ENCODE results near the gene NAA40. TPM values are rescaled to one million over a fixed set of nuclear protein-coding genes. Genes with fewer than 3 reads are reported as not detected.

The NAA40 gene
- total and polyA plus RNA-seq, 2 of the 13 experiments (the other 11 are each of a cell fraction or from before 2014, with no cell fraction given): 11.1 to 17.9 TPM

DNA sequence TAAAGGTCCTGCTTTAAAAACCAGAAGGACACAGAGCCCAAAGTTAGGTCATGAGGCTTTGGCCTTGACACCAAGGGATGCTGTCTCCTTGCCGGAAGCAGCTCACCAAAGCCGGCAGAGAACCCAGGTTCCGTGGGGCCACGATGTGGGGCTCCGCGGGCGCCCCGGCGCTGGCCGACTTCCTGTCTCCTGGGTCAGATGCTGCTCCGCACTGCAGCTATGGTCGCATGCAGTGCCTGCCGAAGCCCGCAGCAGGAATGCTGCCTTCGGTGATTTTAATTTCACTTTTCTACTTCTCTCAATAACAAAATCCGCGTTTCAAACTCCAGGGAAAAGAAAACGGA, 47.0 kb downstream of the NAA40 start:
- H3K4me3 ChIP-seq (replicated peaks in 1 of 3; ENCODE audit: insufficient read depth in 1 of 3, low read depth in 2 of 3, low read length in 3 of 3): peak overlapping the region; percentile 87 to 97 (median 95)
- no peaks in the 10 kb centered on the region for H4K20me1 ChIP-seq (ENCODE audit: insufficient read depth, low read length)
- in situ Hi-C loops (cut with HindIII; ENCODE audit: extremely low pct_ligation_motif_present, low pct_unique_long_range_greater_than_20kb): no loop called here
- peaks cover 19% of the 10 kb centered on the region for H3K4me1 ChIP-seq (ENCODE audit: insufficient read depth, low read length)
- TF ChIP-seq MAFK (conservative IDR thresholded peaks at IDR 0.05 in 1 of 2, IDR thresholded peaks at IDR 0.05 in 1 of 2; ENCODE audit: low read length in 2 of 2) (no peak), AGO1 (IDR thresholded peaks at IDR 0.05; ENCODE audit: low read depth, low read length, poor library complexity, severe bottlenecking) (peak; percentile 7), HNRNPLL (IDR thresholded peaks at IDR 0.05; ENCODE audit: low read depth, low read length, poor library complexity, severe bottlenecking) (peak; percentile 7), GABPA (IDR thresholded peaks at IDR 0.05; ENCODE audit: low read depth, low read length) (peak; percentile 43), GABPA (CRISPR knock-in tag; IDR thresholded peaks at IDR 0.05; ENCODE audit: low read depth) (no peak), ZMYM3 (CRISPR knock-in tag; IDR thresholded peaks at IDR 0.05) (no peak), PHF21A (CRISPR knock-in tag; IDR thresholded peaks at IDR 0.05) (peak; percentile 6; the same call in 1 of the 2 replicates)
- no peak for FAIRE-seq
- H3K27me3 ChIP-seq (ENCODE audit: control insufficient read depth in 1 of 2, insufficient read depth in 2 of 2, low read length in 2 of 2): no peaks in the 10 kb centered on the region
- intact Hi-C loops (cut with micrococcal nuclease; ENCODE audit: unreplicated experiment): no loop called here
- H3K36me3 ChIP-seq (replicated peaks in 1 of 2; ENCODE audit: control insufficient read depth in 1 of 2, insufficient read depth in 2 of 2, low read length in 2 of 2): peaks cover 2 to 14% of the 10 kb centered on the region in 2 experiments; a peak in 4 of 5 replicates
- ATAC-seq: peak; percentile 25; the same call in 2 of the 3 replicates
- WGBS (ENCODE audit: low lambda C conversion rate): 3% methylated on average over 16 of the region's 18 CpGs
- CTCF ChIA-PET (ENCODE audit: low intra/inter-chr PET ratio, low total read pairs): no interaction called here
- no peak for DNase-seq (ENCODE audit: low spot score)
- POLR2A ChIA-PET: interaction anchor here (3.1 kb wide), 1 partner anchor 11 kb away, joined by 12 read pairs; the partner anchor contains the start of gene COX8A
- peaks cover 20% of the 10 kb centered on the region for H3K79me2 ChIP-seq (ENCODE audit: insufficient read depth, low read length)
- H3K9me3 ChIP-seq (ENCODE audit: low read length): no peaks in the 10 kb centered on the region
- H2AFZ ChIP-seq (ENCODE audit: low read length): no peak overlapping the region
- peak overlapping the region; percentile 70 for H3K4me2 ChIP-seq (ENCODE audit: low read depth, low read length)
- H3K27ac ChIP-seq (ENCODE audit: extremely low read length, insufficient read depth, low read length): peak overlapping the region; percentile 89
- peak overlapping the region; percentile 95 for H3K9ac ChIP-seq (ENCODE audit: insufficient read depth, low read depth, low read length)
- BruUV-seq (replicated peaks): TSS peak; percentile 72

- Histone ChIP-seq H3K4me1 (ENCODE audit: insufficient read depth, low read length) (peaks cover 19% of the 10 kb centered on the region), H3K79me2 (ENCODE audit: insufficient read depth, low read length) (peaks cover 23% of the 10 kb centered on the region), H3K9ac (ENCODE audit: insufficient read depth, low read depth, low read length) (peak within 1 kb of the TSS; percentile 95), H4K20me1 (ENCODE audit: insufficient read depth, low read length) (no peaks in the 10 kb centered on the region), H3K4me2 (ENCODE audit: low read depth, low read length) (peak within 1 kb of the TSS; percentile 70), H3K36me3 (replicated peaks in 1 of 2; ENCODE audit: control insufficient read depth in 1 of 2, insufficient read depth in 2 of 2, low read length in 2 of 2) (peaks cover 3 to 19% of the 10 kb centered on the region in 2 experiments; a peak in 4 of 5 replicates), H2AFZ (ENCODE audit: low read length) (no peak within 1 kb of the TSS), H3K4me3 (replicated peaks in 1 of 3; ENCODE audit: insufficient read depth in 1 of 3, low read depth in 2 of 3, low read length in 3 of 3) (peak within 1 kb of the TSS; percentile 87 to 97 (median 95)), H3K9me3 (ENCODE audit: low read length) (no peaks in the 10 kb centered on the region), H3K27me3 (ENCODE audit: control insufficient read depth in 1 of 2, insufficient read depth in 2 of 2, low read length in 2 of 2) (no peaks in the 10 kb centered on the region), H3K27ac (ENCODE audit: extremely low read length, insufficient read depth, low read length) (peak within 1 kb of the TSS; percentile 89)
- intact Hi-C loops (cut with micrococcal nuclease; ENCODE audit: unreplicated experiment) (no loop called here), in situ Hi-C loops (cut with HindIII; ENCODE audit: extremely low pct_ligation_motif_present, low pct_unique_long_range_greater_than_20kb) (no loop called here)
- ChIA-PET CTCF (ENCODE audit: low intra/inter-chr PET ratio, low total read pairs) (no interaction called here), POLR2A (interaction anchor here (3.1 kb wide), 1 partner anchor 12 kb away, joined by 12 read pairs; the partner anchor contains the start of gene COX8A)
- DNase-seq (ENCODE audit: low spot score) (peak; percentile 93), FAIRE-seq (peak; percentile 72), ATAC-seq (peak; percentile 94)
- 0% methylated on average over 1 of the region's 63 CpGs for WGBS (ENCODE audit: low lambda C conversion rate)
- BruUV-seq (replicated peaks): no TSS peak
- TF ChIP-seq ZNF550 (CRISPR knock-in tag; IDR thresholded peaks at IDR 0.05; ENCODE audit: borderline replicate concordance): no peak
- TF ChIP-seq UBTF (CRISPR knock-in tag; IDR thresholded peaks at IDR 0.05): peak; percentile 75; the same call in 1 of the 2 replicates
- TF ChIP-seq SETDB1 (CRISPR knock-in tag; IDR thresholded peaks at IDR 0.05; ENCODE audit: borderline replicate concordance): no peak
- TF ChIP-seq ZBTB1 (CRISPR knock-in tag; IDR thresholded peaks at IDR 0.05; ENCODE audit: borderline replicate concordance): no peak
- TF ChIP-seq BRD4 (CRISPR knock-in tag; IDR thresholded peaks at IDR 0.05): peak; percentile 97
- TF ChIP-seq GATAD2A (CRISPR knock-in tag; IDR thresholded peaks at IDR 0.05): no peak; the same call in 1 of the 2 replicates
- TF ChIP-seq KLF15 (CRISPR knock-in tag; IDR thresholded peaks at IDR 0.05; ENCODE audit: borderline replicate concordance): peak; percentile 47; the same call in 1 of the 2 replicates
Measured at GRCh38 chr11:63986156-63986931, 47.5 kb downstream of the NAA40 start, which contains the start of gene OTUB1. TSS of gene OTUB1 (plus strand) at chr11:63986438. CDS start at chr11:63986457, 19 bp downstream.
